ENCODE measurements around the gene ARL2. TPM values are rescaled to one million over a fixed set of nuclear protein-coding genes. Genes with fewer than 3 reads are reported as not detected.
"Not testable (repeated sequence)": the region's sequence is repeated elsewhere in the genome, so short reads cannot be mapped to it uniquely, and the experiment has no call there.

ARL2 gene
- total RNA-seq, 1 experiment from 2014 or later = 219 TPM

GRCh38 chr11:65021509-65021908 lies 7.5 kb downstream of the ARL2 start:
- no peak for DNase-seq
- Histone ChIP-seq H3K4me3 (ENCODE audit: insufficient read depth, low read depth, low read length) (no peak overlapping the region), H3K27me3 (ENCODE audit: control insufficient read depth, insufficient read depth, low read length) (no peaks in the 10 kb centered on the region), H3K36me3 (replicated peaks; ENCODE audit: control insufficient read depth, insufficient read depth, low read length) (peaks cover 14% of the 10 kb centered on the region)

GRCh38 chr11:65023502-65023901 lies 9.5 kb downstream of the ARL2 start:
- not testable (repeated sequence) for H3K4me3 ChIP-seq (ENCODE audit: insufficient read depth, low read depth, low read length); DNase-seq; H3K27me3 ChIP-seq (ENCODE audit: control insufficient read depth, insufficient read depth, low read length)
- H3K36me3 ChIP-seq (replicated peaks; ENCODE audit: control insufficient read depth, insufficient read depth, low read length) = peaks cover 13% of the 10 kb centered on the region

- Histone ChIP-seq H3K4me3 (ENCODE audit: insufficient read depth, low read depth, low read length) (peak overlapping the region; percentile 47; the same call in 1 of the 2 replicates), H3K36me3 (replicated peaks; ENCODE audit: control insufficient read depth, insufficient read depth, low read length) (no peaks in the 10 kb centered on the region), H3K27me3 (ENCODE audit: control insufficient read depth, insufficient read depth, low read length) (no peaks in the 10 kb centered on the region)
- DNase-seq = no peak
Measured at GRCh38 chr11:65026810-65027209, 12.8 kb downstream of the ARL2 start.

- H3K4me3 ChIP-seq (ENCODE audit: insufficient read depth, low read depth, low read length) = peak within 1 kb of the TSS; percentile 47
- no peaks in the 10 kb centered on the region for H3K27me3 ChIP-seq (ENCODE audit: control insufficient read depth, insufficient read depth, low read length)
- peak; percentile 97 for DNase-seq
- H3K36me3 ChIP-seq (replicated peaks; ENCODE audit: control insufficient read depth, insufficient read depth, low read length) = no peaks in the 10 kb centered on the region
Measured at GRCh38 chr11:65027213-65028067, 13.5 kb downstream of the ARL2 start, which contains the start of gene SNX15. TSS of gene SNX15 (plus strand) at chr11:65027439. CDS start at chr11:65027538, 99 bp downstream.

- Histone ChIP-seq H3K27me3 (ENCODE audit: control insufficient read depth, insufficient read depth, low read length) (no peaks in the 10 kb centered on the region), H3K4me3 (ENCODE audit: insufficient read depth, low read depth, low read length) (no peak overlapping the region), H3K36me3 (replicated peaks; ENCODE audit: control insufficient read depth, insufficient read depth, low read length) (no peaks in the 10 kb centered on the region; the same call in 1 of the 2 replicates)
- peak; percentile 67 for DNase-seq
Measured at GRCh38 chr11:65032216-65032615, 18.3 kb downstream of the ARL2 start.

- Histone ChIP-seq H3K4me3 (ENCODE audit: insufficient read depth, low read depth, low read length) (no peak overlapping the region), H3K27me3 (ENCODE audit: control insufficient read depth, insufficient read depth, low read length) (no peaks in the 10 kb centered on the region), H3K36me3 (replicated peaks; ENCODE audit: control insufficient read depth, insufficient read depth, low read length) (no peaks in the 10 kb centered on the region; the same call in 1 of the 2 replicates)
- peak; percentile 12 for DNase-seq
Measured at GRCh38 chr11:65034423-65034822, 20.5 kb downstream of the ARL2 start.

GRCh38 chr11:65035579-65035978 lies 21.6 kb downstream of the ARL2 start:
- no peak overlapping the region for H3K4me3 ChIP-seq (ENCODE audit: insufficient read depth, low read depth, low read length)
- DNase-seq = no peak
- H3K36me3 ChIP-seq (replicated peaks; ENCODE audit: control insufficient read depth, insufficient read depth, low read length) = no peaks in the 10 kb centered on the region; the same call in 1 of the 2 replicates
- no peaks in the 10 kb centered on the region for H3K27me3 ChIP-seq (ENCODE audit: control insufficient read depth, insufficient read depth, low read length)

GRCh38 chr11:65036931-65037330 lies 23.0 kb downstream of the ARL2 start:
- H3K27me3 ChIP-seq (ENCODE audit: control insufficient read depth, insufficient read depth, low read length) = no peaks in the 10 kb centered on the region
- DNase-seq = no peak
- H3K4me3 ChIP-seq (ENCODE audit: insufficient read depth, low read depth, low read length) = no peak overlapping the region
- H3K36me3 ChIP-seq (replicated peaks; ENCODE audit: control insufficient read depth, insufficient read depth, low read length) = no peaks in the 10 kb centered on the region; the same call in 1 of the 2 replicates

- H3K4me3 ChIP-seq (ENCODE audit: insufficient read depth, low read depth, low read length) = peak overlapping the region; percentile 82
- no peak for DNase-seq
- H3K27me3 ChIP-seq (ENCODE audit: control insufficient read depth, insufficient read depth, low read length) = no peaks in the 10 kb centered on the region
- H3K36me3 ChIP-seq (replicated peaks; ENCODE audit: control insufficient read depth, insufficient read depth, low read length) = peaks cover 7% of the 10 kb centered on the region
Measured at GRCh38 chr11:65040520-65040846, 26.5 kb downstream of the ARL2 start.

GRCh38 chr11:65040847-65041622 lies 27.1 kb downstream of the ARL2 start, which contains the start of gene SAC3D1:
TSS of gene SAC3D1 (plus strand) at chr11:65041210. CDS start at chr11:65041293, 83 bp downstream.
- H3K27me3 ChIP-seq (ENCODE audit: control insufficient read depth, insufficient read depth, low read length) = no peaks in the 10 kb centered on the region
- peaks cover 7% of the 10 kb centered on the region for H3K36me3 ChIP-seq (replicated peaks; ENCODE audit: control insufficient read depth, insufficient read depth, low read length)
- peak within 1 kb of the TSS; percentile 82 for H3K4me3 ChIP-seq (ENCODE audit: insufficient read depth, low read depth, low read length)
- peak; percentile 98 for DNase-seq

GRCh38 chr11:65042891-65043290 lies 28.9 kb downstream of the ARL2 start:
- H3K36me3 ChIP-seq (replicated peaks; ENCODE audit: control insufficient read depth, insufficient read depth, low read length) = peaks cover 7% of the 10 kb centered on the region
- no peaks in the 10 kb centered on the region; the same call in 1 of the 2 replicates for H3K27me3 ChIP-seq (ENCODE audit: control insufficient read depth, insufficient read depth, low read length)
- no peak overlapping the region for H3K4me3 ChIP-seq (ENCODE audit: insufficient read depth, low read depth, low read length)
- no peak for DNase-seq

- peak; percentile 49 for DNase-seq
- H3K4me3 ChIP-seq (ENCODE audit: insufficient read depth, low read depth, low read length) = no peak overlapping the region
- H3K36me3 ChIP-seq (replicated peaks; ENCODE audit: control insufficient read depth, insufficient read depth, low read length) = peaks cover 7% of the 10 kb centered on the region
- no peaks in the 10 kb centered on the region; the same call in 1 of the 2 replicates for H3K27me3 ChIP-seq (ENCODE audit: control insufficient read depth, insufficient read depth, low read length)
Measured at GRCh38 chr11:65043881-65044501, 30.0 kb downstream of the ARL2 start.

GRCh38 chr11:65045061-65045460 lies 31.1 kb downstream of the ARL2 start:
- no peak for DNase-seq
- Histone ChIP-seq H3K27me3 (ENCODE audit: control insufficient read depth, insufficient read depth, low read length) (no peaks in the 10 kb centered on the region; the same call in 1 of the 2 replicates), H3K4me3 (ENCODE audit: insufficient read depth, low read depth, low read length) (no peak overlapping the region), H3K36me3 (replicated peaks; ENCODE audit: control insufficient read depth, insufficient read depth, low read length) (peaks cover 7% of the 10 kb centered on the region)

GRCh38 chr11:65045728-65046127 lies 31.8 kb downstream of the ARL2 start:
- Histone ChIP-seq H3K36me3 (replicated peaks; ENCODE audit: control insufficient read depth, insufficient read depth, low read length) (peaks cover 7% of the 10 kb centered on the region), H3K4me3 (ENCODE audit: insufficient read depth, low read depth, low read length) (no peak overlapping the region), H3K27me3 (ENCODE audit: control insufficient read depth, insufficient read depth, low read length) (no peaks in the 10 kb centered on the region; the same call in 1 of the 2 replicates)
- DNase-seq = peak; percentile 65

Measured in H7 (cell line).